Naive thymus-derived CD4-positive, alpha-beta T cell (primary cell): ENCODE measurements around the gene HP1BP3. TPM values are rescaled to one million over a fixed set of nuclear protein-coding genes. Genes with fewer than 3 reads are reported as not detected.

Experiments
- ATAC-seq: fragments of 150-1000 bp; cut with Tn5 transposase; 2 replicates; pipeline ENCODE4 v1.10.0; 2021; ENCODE audit warnings: mild to moderate bottlenecking, moderate library complexity
- CTCF ChIA-PET: fragments of 350-600 bp; sonication (Branson Sonifier 250); formaldehyde crosslinking; loops from one replicate; lab custom pipeline; 2021; ENCODE audit warnings: antibody characterized with exemption; lab: Charles Lee
- POLR2A ChIA-PET: fragments of 350-600 bp; sonication (Branson Sonifier 250); formaldehyde crosslinking; loops from one replicate; lab custom pipeline; 2021; ENCODE audit warnings: antibody characterized with exemption, inconsistent platforms; lab: Charles Lee
- DNase-seq, 9 donors: peaks; one replicate each; pipeline versions ENCODE4 v3.0.0 to v3.0.0-alpha.2; 2020 to 2022; ENCODE audit warnings: mixed read lengths in 1 of 9
- H3K27ac ChIP-seq: one replicate; pipeline ENCODE4 v1.7.0; 2013; ENCODE audit warnings: mild to moderate bottlenecking, low read depth, low read length, moderate library complexity
- H3K27me3 ChIP-seq, 2 donors: one replicate each; pipeline ENCODE4 v1.7.0; 2013; ENCODE audit warnings: low read length in 2 of 2, mild to moderate bottlenecking in 2 of 2, moderate library complexity in 2 of 2; ENCODE audit not compliant: control insufficient read depth in 2 of 2, insufficient read depth in 2 of 2
- H3K36me3 ChIP-seq, 3 experiments: 1 replicate in 2 of 3; 2 replicates in 1 of 3; pipeline ENCODE4 v1.7.0; 2013; ENCODE audit warnings: low read length in 3 of 3, mild to moderate bottlenecking in 3 of 3, moderate library complexity in 1 of 3; ENCODE audit not compliant: insufficient read depth in 3 of 3, control insufficient read depth in 2 of 3
- H3K4me1 ChIP-seq, 2 donors: one replicate each; pipeline ENCODE4 v1.7.0; 2013; ENCODE audit warnings: low read length in 2 of 2, mild to moderate bottlenecking in 2 of 2, moderate library complexity in 1 of 2; ENCODE audit not compliant: control insufficient read depth in 2 of 2, insufficient read depth in 2 of 2
- H3K4me3 ChIP-seq: 2 replicates; pipeline ENCODE4 v1.7.0; 2013; ENCODE audit warnings: mild to moderate bottlenecking, low read length
- H3K9me3 ChIP-seq, 3 experiments: 1 replicate in 2 of 3; 2 replicates in 1 of 3; pipeline ENCODE4 v1.7.0; 2013; ENCODE audit warnings: low read length in 3 of 3; ENCODE audit not compliant: control insufficient read depth in 2 of 3
- H3K27ac Mint-ChIP-seq, 9 donors: one replicate each; pipeline ENCODE4 v1.8.0; 2020 to 2022; ENCODE audit warnings: mixed read lengths in 9 of 9, mild to moderate bottlenecking in 8 of 9, moderate library complexity in 5 of 9, inconsistent platforms in 2 of 9
- H3K27me3 Mint-ChIP-seq, 5 donors: one replicate each; pipeline ENCODE4 v1.8.0; 2021 to 2022; ENCODE audit warnings: mixed read lengths in 5 of 5, mild to moderate bottlenecking in 1 of 5
- H3K36me3 Mint-ChIP-seq, 5 donors: one replicate each; pipeline ENCODE4 v1.8.0; 2020 to 2022; ENCODE audit warnings: mixed read lengths in 5 of 5, mild to moderate bottlenecking in 3 of 5, inconsistent platforms in 1 of 5
- H3K4me1 Mint-ChIP-seq, 7 donors: one replicate each; pipeline ENCODE4 v1.8.0; 2020 to 2022; ENCODE audit warnings: mixed read lengths in 7 of 7, mild to moderate bottlenecking in 3 of 7, inconsistent platforms in 1 of 7
- H3K4me3 Mint-ChIP-seq, 10 donors: one replicate each; pipeline ENCODE4 v1.8.0; 2020 to 2022; ENCODE audit warnings: mild to moderate bottlenecking in 10 of 10, mixed read lengths in 10 of 10, moderate library complexity in 6 of 10, inconsistent platforms in 2 of 10
- H3K9me3 Mint-ChIP-seq, 11 donors: one replicate each; pipeline ENCODE4 v1.8.0; 2020 to 2022; ENCODE audit warnings: mixed read lengths in 11 of 11, mild to moderate bottlenecking in 4 of 11, inconsistent platforms in 1 of 11, moderate library complexity in 1 of 11
- intact Hi-C, 2 donors: fragments of 100-400 bp; cut with micrococcal nuclease; formaldehyde crosslinking; loops; one replicate each; pipeline ENCODE4 v1.15.1; 2023
- polyA plus RNA-seq, 2 donors: library from polyadenylated mRNA; unstranded; fragments of 300-500 nt; fragmentation: Illumina TruSeq; gene quantifications; one replicate each; pipeline ENCODE4 v1.2.3, GENCODE V29; 2021
- total RNA-seq, 6 experiments: library from RNA in 5 of 6; stranded (reverse) in 5 of 6; gene quantifications; 1 replicate in 5 of 6; 2 replicates in 1 of 6; pipeline ENCODE4 v1.2.3 and lab custom pipeline; 2021 to 2026

Gene HP1BP3
- total and polyA plus RNA-seq, 7 experiments from 2014 or later = 234 to 417 (median 288) TPM

DNA sequence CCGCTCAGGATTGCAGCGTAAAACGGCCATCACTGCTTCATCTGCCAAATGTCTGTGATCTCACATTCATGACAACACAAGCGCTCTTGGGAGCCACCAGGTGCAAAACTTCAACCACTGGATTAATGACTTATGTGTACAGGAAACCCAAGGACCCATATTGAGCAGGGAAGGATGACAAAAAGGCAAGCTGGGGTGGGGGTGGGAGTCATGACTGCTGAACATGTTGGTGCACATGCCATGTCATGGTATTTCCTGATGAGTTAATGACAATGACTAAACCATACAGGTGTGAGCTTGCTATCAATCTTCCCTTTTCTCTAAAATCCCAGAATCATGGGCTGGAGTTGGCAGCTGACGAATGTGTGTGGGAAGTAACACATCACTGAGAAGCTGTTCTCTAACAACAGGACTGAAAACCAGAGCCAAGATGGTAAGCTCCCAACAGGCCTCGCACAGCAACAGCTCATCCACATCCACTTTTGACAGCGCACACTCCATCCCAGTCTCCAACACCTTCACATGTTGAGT is 51.5 kb downstream of the HP1BP3 start:
- H3K4me3 Mint-ChIP-seq = no peak overlapping the region
- peaks cover 0 to 23% (median 5%) of the 10 kb centered on the region in 3 experiments for H3K36me3 ChIP-seq
- intact Hi-C loops = no loop called here
- no peak overlapping the region for H3K4me3 ChIP-seq
- POLR2A ChIA-PET = interaction anchor here (0.6 kb wide), 1 partner anchor 225 kb away, joined by 3 read pairs; no protein-coding TSS in a partner anchor
- peaks cover 0 to 21% (median 5%) of the 10 kb centered on the region in 5 donors for H3K36me3 Mint-ChIP-seq
- no peaks in the 10 kb centered on the region for H3K9me3 Mint-ChIP-seq
- H3K27ac ChIP-seq = no peak overlapping the region
- peaks cover 4 to 19% (median 12%) of the 10 kb centered on the region in 7 donors for H3K4me1 Mint-ChIP-seq
- H3K27ac Mint-ChIP-seq = no peak overlapping the region
- peaks cover 0 to 8% of the 10 kb centered on the region in 2 donors for H3K27me3 ChIP-seq
- H3K9me3 ChIP-seq = no peaks in the 10 kb centered on the region
- peaks cover 0 to 23% (median 7%) of the 10 kb centered on the region in 5 donors for H3K27me3 Mint-ChIP-seq
- CTCF ChIA-PET = no interaction called here
- H3K4me1 ChIP-seq = peaks cover 8 to 14% of the 10 kb centered on the region in 2 donors
- ATAC-seq (no peak), DNase-seq (no peak)

DNA sequence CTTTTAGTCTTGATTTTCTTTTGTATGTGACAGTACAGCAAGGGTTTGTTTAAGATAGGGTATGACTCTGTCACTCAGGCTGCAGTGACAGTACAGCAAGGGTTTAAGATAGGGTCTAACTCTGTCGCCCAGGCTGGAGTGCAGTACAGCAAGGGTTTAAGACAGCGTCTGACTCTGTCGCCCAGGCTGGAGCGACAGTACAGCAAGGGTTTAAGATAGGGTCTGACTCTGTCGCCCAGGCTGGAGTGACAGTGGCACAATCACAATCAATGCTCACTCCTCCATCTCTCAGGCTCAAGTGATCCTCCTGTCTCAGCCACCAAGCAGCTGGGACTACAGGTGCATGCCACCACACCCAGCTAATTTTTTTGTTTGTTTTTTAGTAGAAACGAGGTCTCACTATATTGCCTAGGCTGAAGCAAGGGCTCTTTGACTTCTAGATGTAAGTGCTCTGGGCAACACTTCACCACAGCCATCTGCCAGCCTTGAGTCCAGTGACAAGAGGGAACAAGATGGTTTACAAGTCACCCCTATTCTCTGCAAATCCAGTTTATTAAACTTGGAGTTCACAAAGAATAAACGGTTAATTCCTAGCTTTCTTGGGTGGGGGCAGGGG is 53.6 kb downstream of the HP1BP3 start:
- Mint-ChIP-seq H3K4me1 (peaks cover 8 to 23% (median 17%) of the 10 kb centered on the region in 7 donors), H3K36me3 (peaks cover 0 to 21% (median 5%) of the 10 kb centered on the region in 5 donors), H3K4me3 (peak overlapping the region; percentile 86 to 95 (median 88)), H3K27me3 (peaks cover 5 to 44% (median 20%) of the 10 kb centered on the region in 5 donors), H3K27ac (peak overlapping the region in 5 of 9 donors; percentile 17 to 83 (median 49)), H3K9me3 (no peaks in the 10 kb centered on the region)
- Histone ChIP-seq H3K4me3 (peak overlapping the region; percentile 63), H3K4me1 (peaks cover 8 to 14% of the 10 kb centered on the region in 2 donors), H3K27ac (no peak overlapping the region), H3K9me3 (no peaks in the 10 kb centered on the region), H3K27me3 (peaks cover 0 to 8% of the 10 kb centered on the region in 2 donors), H3K36me3 (peaks cover 0 to 10% (median 0%) of the 10 kb centered on the region in 3 experiments)
- ChIA-PET CTCF (interaction anchor here (1.1 kb wide), 1 partner anchor 36 kb away, joined by 7 read pairs; no protein-coding TSS in a partner anchor), POLR2A (no interaction called here)
- no peak for ATAC-seq
- intact Hi-C loops = loop anchor here (1.0 to 5.0 kb wide), 7 partner anchors 15 to 211 kb away; partner anchors contain the start of genes DDOST (in 1 of the 2), HP1BP3 (in 1 of the 2), KIF17 (in 1 of the 2) and PINK1 (in 1 of the 2)
- DNase-seq = no peak

DNA sequence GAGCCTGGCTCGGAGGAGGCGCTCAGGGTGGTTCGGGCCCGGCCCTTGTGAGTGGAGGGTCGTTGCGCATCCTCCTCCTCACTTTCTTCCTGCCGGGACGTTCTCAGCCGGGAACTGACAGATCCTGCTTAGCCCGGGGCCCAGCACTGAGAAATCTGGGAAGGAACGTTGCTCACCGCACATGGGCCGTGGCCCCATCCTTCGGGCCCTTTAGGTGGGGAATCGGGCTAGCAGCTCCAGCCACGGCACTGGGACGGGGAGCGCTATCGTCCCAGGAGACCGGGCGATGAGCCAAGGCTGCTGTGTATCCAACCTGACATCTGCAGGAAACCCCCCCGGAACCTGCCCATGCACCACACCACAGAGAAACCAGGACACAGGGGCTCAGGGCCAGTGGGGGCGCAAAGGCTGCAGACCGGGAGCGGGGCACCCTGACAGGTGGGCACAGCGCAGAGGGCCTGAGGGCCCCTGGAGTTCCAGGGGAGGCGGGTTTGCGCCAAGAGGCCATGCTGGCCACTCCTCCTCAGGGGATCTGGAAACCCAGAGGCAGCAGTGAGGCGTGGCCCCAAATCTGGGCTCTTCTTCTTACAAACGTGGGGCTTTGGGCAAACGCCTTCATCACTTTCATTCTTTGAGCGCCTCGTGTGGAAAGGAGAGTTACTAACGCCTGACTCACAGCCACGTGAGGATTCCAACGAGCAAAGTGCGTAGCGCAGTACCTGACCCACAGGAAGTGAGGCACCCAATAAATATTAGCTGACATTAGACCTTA is 54.3 kb downstream of the HP1BP3 start, which contains the start of gene SH2D5:
Gene SH2D5, minus strand, starts transcription at position 116 of the 772 bp plus-strand sequence. CDS start 4,659 bp downstream, outside the sequence.
- H3K9me3 Mint-ChIP-seq = no peaks in the 10 kb centered on the region
- DNase-seq (peak in 8 of 9 donors; percentile 21 to 62 (median 47)), ATAC-seq (peak; percentile 85)
- H3K27me3 ChIP-seq = peaks cover 0 to 8% of the 10 kb centered on the region in 2 donors
- no peak within 1 kb of the TSS for H3K27ac ChIP-seq
- peaks cover 10 to 23% (median 17%) of the 10 kb centered on the region in 7 donors for H3K4me1 Mint-ChIP-seq
- peak within 1 kb of the TSS; percentile 86 to 95 (median 88) for H3K4me3 Mint-ChIP-seq
- ChIA-PET POLR2A (no interaction called here), CTCF (no interaction called here)
- peaks cover 10 to 49% (median 21%) of the 10 kb centered on the region in 5 donors for H3K27me3 Mint-ChIP-seq
- peaks cover 8 to 14% of the 10 kb centered on the region in 2 donors for H3K4me1 ChIP-seq
- H3K27ac Mint-ChIP-seq = peak within 1 kb of the TSS in 6 of 9 donors; percentile 28 to 83 (median 60)
- peaks cover 0 to 14% (median 0%) of the 10 kb centered on the region in 5 donors for H3K36me3 Mint-ChIP-seq
- peaks cover 0 to 9% (median 0%) of the 10 kb centered on the region in 3 experiments for H3K36me3 ChIP-seq
- H3K9me3 ChIP-seq = no peaks in the 10 kb centered on the region
- peak within 1 kb of the TSS; percentile 63 for H3K4me3 ChIP-seq
- intact Hi-C loops = loop anchor here (1.0 to 5.0 kb wide), 7 partner anchors 14 to 210 kb away; partner anchors contain the start of genes DDOST (in 1 of the 2), HP1BP3 (in 1 of the 2), KIF17 (in 1 of the 2) and PINK1 (in 1 of the 2)

DNA sequence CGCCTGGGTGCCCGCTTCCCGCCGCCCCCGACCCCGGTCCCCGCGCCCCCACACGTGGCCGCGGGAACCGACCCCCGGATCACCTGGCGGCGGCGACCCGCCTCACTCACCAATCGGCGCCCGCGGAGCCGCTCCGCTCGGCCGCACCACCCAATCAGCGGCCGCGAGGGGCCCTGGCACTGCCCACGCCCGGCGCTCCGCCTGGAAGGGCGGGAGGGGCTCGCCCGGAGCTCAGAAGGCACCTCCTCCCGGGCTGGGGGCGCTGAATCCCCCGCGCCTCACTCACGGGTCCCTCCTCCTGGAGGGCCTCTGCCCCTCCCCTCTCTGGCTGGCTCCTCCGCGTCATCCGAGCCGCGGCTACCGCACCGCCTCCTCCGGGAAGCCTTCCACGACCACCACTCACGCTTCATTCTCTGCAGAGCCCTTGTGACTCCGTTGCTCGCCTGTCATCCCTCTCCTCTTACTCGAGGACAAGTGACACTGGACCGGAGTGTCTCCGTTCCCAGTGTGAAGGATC is 55.0 kb downstream of the HP1BP3 start:
- peaks cover 10 to 23% (median 17%) of the 10 kb centered on the region in 7 donors for H3K4me1 Mint-ChIP-seq
- H3K27ac Mint-ChIP-seq = peak overlapping the region in 3 of 9 donors; percentile 59 to 73 (median 61)
- DNase-seq (peak in 7 of 9 donors; percentile 28 to 71 (median 41)), ATAC-seq (peak; percentile 68)
- H3K9me3 Mint-ChIP-seq = no peaks in the 10 kb centered on the region
- peaks cover 0 to 8% (median 0%) of the 10 kb centered on the region in 5 donors for H3K36me3 Mint-ChIP-seq
- Histone ChIP-seq H3K4me3 (peak overlapping the region; percentile 63), H3K36me3 (peaks cover 0 to 2% (median 0%) of the 10 kb centered on the region in 3 experiments), H3K27ac (no peak overlapping the region), H3K9me3 (no peaks in the 10 kb centered on the region), H3K4me1 (peaks cover 8 to 14% of the 10 kb centered on the region in 2 donors), H3K27me3 (peaks cover 0 to 8% of the 10 kb centered on the region in 2 donors)
- peak overlapping the region; percentile 86 to 95 (median 88) for H3K4me3 Mint-ChIP-seq
- ChIA-PET POLR2A (interaction anchor here (0.8 kb wide), 1 partner anchor 55 kb away, joined by 3 read pairs; the partner anchor contains the start of gene HP1BP3), CTCF (interaction anchor here (1.4 kb wide), 1 partner anchor 35 kb away, joined by 3 read pairs; no protein-coding TSS in a partner anchor)
- intact Hi-C loops = loop anchor here (2.0 to 5.0 kb wide), 4 partner anchors 13 to 209 kb away; partner anchors contain the start of genes HP1BP3 (in 1 of the 2), KIF17 (in 1 of the 2) and PINK1 (in 1 of the 2)
- H3K27me3 Mint-ChIP-seq = peaks cover 10 to 49% (median 21%) of the 10 kb centered on the region in 5 donors

DNA sequence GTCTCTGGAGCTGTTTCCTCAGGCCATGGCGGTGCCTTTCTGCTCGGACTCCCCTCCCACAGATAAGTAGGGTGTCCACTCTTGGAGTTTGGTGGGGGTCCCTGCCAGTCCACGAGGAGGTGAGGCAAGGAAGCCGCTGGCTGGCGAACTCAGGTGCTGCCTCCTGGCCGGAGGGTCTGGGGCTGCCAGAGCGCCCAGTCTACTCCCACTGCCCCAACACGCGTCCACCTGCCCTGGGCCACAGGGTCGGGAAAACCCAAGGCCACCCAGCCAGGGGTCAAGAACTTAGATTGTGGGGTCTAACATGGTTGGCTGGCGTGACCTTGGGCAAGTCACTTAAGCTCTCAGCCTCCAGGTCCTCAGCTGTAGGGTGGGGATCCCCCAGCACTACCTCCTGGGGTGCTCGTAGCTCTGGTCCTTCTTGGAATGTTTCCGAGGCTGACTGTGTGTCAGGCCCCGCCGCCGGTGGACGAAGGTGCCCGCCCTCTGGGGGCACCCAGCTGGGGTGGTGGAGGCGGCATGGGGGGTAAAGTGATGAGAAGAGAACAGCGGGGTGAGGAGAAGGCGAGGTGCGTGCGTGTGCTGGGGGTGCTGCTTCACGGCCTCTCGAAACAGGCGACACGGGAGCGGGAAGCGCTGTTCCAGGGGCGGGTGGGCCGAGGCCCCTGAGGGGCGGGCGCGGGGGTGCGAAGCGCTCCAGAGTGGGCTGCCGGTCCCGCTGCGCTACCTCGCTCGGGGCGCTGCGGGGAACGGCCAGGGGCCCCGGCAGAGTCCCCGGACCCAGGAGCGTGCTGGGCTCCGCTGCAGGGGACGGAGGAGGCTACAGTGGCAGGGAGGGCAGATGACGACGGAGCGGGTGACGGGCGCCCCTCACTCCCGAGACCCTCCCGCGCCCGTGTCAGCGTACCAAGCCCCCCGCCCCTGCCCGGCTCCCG is 55.8 kb downstream of the HP1BP3 start:
- Mint-ChIP-seq H3K27ac (peak overlapping the region in 1 of 9 donors; percentile 48), H3K4me3 (peak overlapping the region; percentile 59 to 95 (median 78)), H3K36me3 (peaks cover 0 to 7% (median 0%) of the 10 kb centered on the region in 5 donors), H3K4me1 (peaks cover 10 to 23% (median 17%) of the 10 kb centered on the region in 7 donors), H3K27me3 (peaks cover 10 to 49% (median 21%) of the 10 kb centered on the region in 5 donors), H3K9me3 (no peaks in the 10 kb centered on the region)
- intact Hi-C loops = loop anchor here (5.0 kb wide), 2 partner anchors 56 to 99 kb away; partner anchors contain the start of genes HP1BP3 (in 1 of the 2) and PINK1 (in 1 of the 2)
- peaks cover 8 to 14% of the 10 kb centered on the region in 2 donors for H3K4me1 ChIP-seq
- H3K27ac ChIP-seq = no peak overlapping the region
- no peaks in the 10 kb centered on the region for H3K36me3 ChIP-seq
- H3K4me3 ChIP-seq = peak overlapping the region; percentile 27
- CTCF ChIA-PET = interaction anchor here (1.4 kb wide), 1 partner anchor 35 kb away, joined by 3 read pairs; no protein-coding TSS in a partner anchor
- peak in 2 of 9 donors; percentile 19 to 26 for DNase-seq
- POLR2A ChIA-PET = interaction anchor here (0.6 to 0.8 kb wide), 2 partner anchors 56 to 68 kb away, joined by 3 read pairs; partner anchors contain the start of gene HP1BP3
- peaks cover 0 to 8% of the 10 kb centered on the region in 2 donors for H3K27me3 ChIP-seq
- peak; percentile 14 for ATAC-seq
- H3K9me3 ChIP-seq = no peaks in the 10 kb centered on the region
